Fibroblast of lung (primary cell): ENCODE data around the gene FDPS.

ENCODE experiments used
- EZH2 ChIP-seq: IDR thresholded peaks from 2 replicates; pipeline ENCODE4 v1.5.1; 2012; ENCODE audit warnings: low read length, control low read depth, mild to moderate bottlenecking; ENCODE audit errors: missing control alignments
- TF ChIP-seq, protein P1 (sequence below), 2 donors: IDR thresholded peaks in 1 of 2; conservative IDR thresholded peaks in 1 of 2; 1 replicate in 1 of 2; 2 replicates in 1 of 2; pipeline ENCODE4 v1.5.1; 2011 to 2012; ENCODE audit warnings: low read length in 2 of 2, control low read depth in 1 of 2, inconsistent platforms in 1 of 2, low read depth in 1 of 2, mild to moderate bottlenecking in 1 of 2

DNA sequence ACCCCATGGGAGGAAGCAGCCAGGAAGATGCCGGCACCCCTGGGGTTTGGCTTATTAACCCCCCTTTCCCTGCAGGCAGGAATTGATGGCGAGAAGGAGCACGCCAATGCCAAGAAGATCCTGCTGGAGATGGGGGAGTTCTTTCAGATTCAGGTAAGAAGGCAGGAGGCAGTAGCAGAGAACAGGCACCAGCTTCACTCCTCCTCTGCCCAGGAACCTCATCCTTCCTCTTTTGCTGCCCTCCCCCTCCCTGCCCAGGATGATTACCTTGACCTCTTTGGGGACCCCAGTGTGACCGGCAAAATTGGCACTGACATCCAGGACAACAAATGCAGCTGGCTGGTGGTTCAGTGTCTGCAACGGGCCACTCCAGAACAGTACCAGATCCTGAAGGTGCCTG, 10.9 kb downstream of the FDPS start:
- TF ChIP-seq, protein P1, sequence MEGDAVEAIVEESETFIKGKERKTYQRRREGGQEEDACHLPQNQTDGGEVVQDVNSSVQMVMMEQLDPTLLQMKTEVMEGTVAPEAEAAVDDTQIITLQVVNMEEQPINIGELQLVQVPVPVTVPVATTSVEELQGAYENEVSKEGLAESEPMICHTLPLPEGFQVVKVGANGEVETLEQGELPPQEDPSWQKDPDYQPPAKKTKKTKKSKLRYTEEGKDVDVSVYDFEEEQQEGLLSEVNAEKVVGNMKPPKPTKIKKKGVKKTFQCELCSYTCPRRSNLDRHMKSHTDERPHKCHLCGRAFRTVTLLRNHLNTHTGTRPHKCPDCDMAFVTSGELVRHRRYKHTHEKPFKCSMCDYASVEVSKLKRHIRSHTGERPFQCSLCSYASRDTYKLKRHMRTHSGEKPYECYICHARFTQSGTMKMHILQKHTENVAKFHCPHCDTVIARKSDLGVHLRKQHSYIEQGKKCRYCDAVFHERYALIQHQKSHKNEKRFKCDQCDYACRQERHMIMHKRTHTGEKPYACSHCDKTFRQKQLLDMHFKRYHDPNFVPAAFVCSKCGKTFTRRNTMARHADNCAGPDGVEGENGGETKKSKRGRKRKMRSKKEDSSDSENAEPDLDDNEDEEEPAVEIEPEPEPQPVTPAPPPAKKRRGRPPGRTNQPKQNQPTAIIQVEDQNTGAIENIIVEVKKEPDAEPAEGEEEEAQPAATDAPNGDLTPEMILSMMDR (conservative IDR thresholded peaks at IDR 0.05 in 1 of 2, IDR thresholded peaks at IDR 0.05 in 1 of 2; ENCODE audit: low read depth in 1 of 2, low read length in 2 of 2), result no peak
- no peak for TF ChIP-seq EZH2
